Keratinocyte (primary cell): ENCODE measurements around the gene PARVA.

ENCODE experiments used
- EZH2 ChIP-seq: IDR thresholded peaks from one replicate; pipeline ENCODE4 v1.6.1; 2012; ENCODE audit warnings: inconsistent platforms, mild to moderate bottlenecking, low read length, moderate library complexity
- TF ChIP-seq, protein P1 (sequence below), 3 experiments: IDR thresholded peaks in 1 of 3; conservative IDR thresholded peaks in 1 of 3; optimal IDR thresholded peaks in 1 of 3; 2 replicates in 2 of 3; 3 replicates in 1 of 3; pipeline versions ENCODE3 to v1.5.1; 2011; ENCODE audit warnings: low read length in 3 of 3, mild to moderate bottlenecking in 3 of 3, moderate library complexity in 2 of 3, control low read depth in 1 of 3, inconsistent platforms in 1 of 3; ENCODE audit not compliant: insufficient read depth in 2 of 3; ENCODE audit errors: extremely low read depth in 1 of 3

DNA sequence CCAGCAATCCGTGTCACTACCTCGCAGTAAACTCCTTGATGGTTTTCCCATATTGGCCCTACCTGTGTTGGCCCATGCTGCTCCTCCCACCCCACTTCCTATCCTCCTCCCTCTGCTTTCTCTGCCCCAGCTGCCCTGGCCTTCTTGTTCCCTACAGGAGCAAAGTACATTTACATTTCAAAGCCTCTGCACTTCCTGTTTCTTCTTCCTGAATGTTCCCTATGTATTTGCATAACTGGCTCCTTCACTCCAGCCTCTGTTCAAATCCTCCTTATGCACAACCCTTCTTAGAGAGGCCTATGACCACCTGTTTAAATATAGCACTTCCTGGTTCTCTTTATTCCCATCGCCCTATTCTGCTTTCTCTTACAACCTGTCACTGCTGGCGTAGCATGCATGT lies 62.2 kb downstream of the PARVA start:
- TF ChIP-seq, protein P1, sequence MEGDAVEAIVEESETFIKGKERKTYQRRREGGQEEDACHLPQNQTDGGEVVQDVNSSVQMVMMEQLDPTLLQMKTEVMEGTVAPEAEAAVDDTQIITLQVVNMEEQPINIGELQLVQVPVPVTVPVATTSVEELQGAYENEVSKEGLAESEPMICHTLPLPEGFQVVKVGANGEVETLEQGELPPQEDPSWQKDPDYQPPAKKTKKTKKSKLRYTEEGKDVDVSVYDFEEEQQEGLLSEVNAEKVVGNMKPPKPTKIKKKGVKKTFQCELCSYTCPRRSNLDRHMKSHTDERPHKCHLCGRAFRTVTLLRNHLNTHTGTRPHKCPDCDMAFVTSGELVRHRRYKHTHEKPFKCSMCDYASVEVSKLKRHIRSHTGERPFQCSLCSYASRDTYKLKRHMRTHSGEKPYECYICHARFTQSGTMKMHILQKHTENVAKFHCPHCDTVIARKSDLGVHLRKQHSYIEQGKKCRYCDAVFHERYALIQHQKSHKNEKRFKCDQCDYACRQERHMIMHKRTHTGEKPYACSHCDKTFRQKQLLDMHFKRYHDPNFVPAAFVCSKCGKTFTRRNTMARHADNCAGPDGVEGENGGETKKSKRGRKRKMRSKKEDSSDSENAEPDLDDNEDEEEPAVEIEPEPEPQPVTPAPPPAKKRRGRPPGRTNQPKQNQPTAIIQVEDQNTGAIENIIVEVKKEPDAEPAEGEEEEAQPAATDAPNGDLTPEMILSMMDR (optimal IDR thresholded peaks at IDR 0.05 in 1 of 3, IDR thresholded peaks at IDR 0.05 in 1 of 3, conservative IDR thresholded peaks at IDR 0.05 in 1 of 3; ENCODE audit: extremely low read depth in 1 of 3, insufficient read depth in 2 of 3, low read length in 3 of 3) = no peak
- TF ChIP-seq EZH2 = no peak
